Naive B cell (primary cell): ENCODE data around the gene SUFU. TPM values are rescaled to one million over a fixed set of nuclear protein-coding genes. Genes with fewer than 3 reads are reported as not detected.
A peak's percentile ranks its signal among the peaks of the same experiment; 100 is the strongest.

Source experiments
- ATAC-seq, 2 donors: fragments of 150-1000 bp; cut with Tn5 transposase; 2 replicates each; pipeline ENCODE4 v1.10.0; 2021; ENCODE audit warnings: low read depth in 2 of 2, mild to moderate bottlenecking in 2 of 2, moderate library complexity in 2 of 2
- DNase-seq: peaks from one replicate; pipeline ENCODE4 v3.0.0; 2022
- H3K27ac Mint-ChIP-seq, 6 donors: one replicate each; pipeline ENCODE4 v1.8.0; 2020 to 2022; ENCODE audit warnings: mild to moderate bottlenecking in 6 of 6, mixed read lengths in 6 of 6, moderate library complexity in 5 of 6, inconsistent platforms in 2 of 6
- H3K27me3 Mint-ChIP-seq, 3 donors: one replicate each; pipeline ENCODE4 v1.8.0; 2021 to 2022; ENCODE audit warnings: mixed read lengths in 3 of 3, mild to moderate bottlenecking in 1 of 3
- H3K36me3 Mint-ChIP-seq, 2 donors: one replicate each; pipeline ENCODE4 v1.8.0; 2020 to 2022; ENCODE audit warnings: mixed read lengths in 2 of 2, inconsistent platforms in 1 of 2, mild to moderate bottlenecking in 1 of 2
- H3K4me1 Mint-ChIP-seq, 3 donors: one replicate each; pipeline ENCODE4 v1.8.0; 2020 to 2022; ENCODE audit warnings: mixed read lengths in 3 of 3, inconsistent platforms in 1 of 3, mild to moderate bottlenecking in 1 of 3, moderate library complexity in 1 of 3
- H3K4me3 Mint-ChIP-seq, 8 donors: one replicate each; pipeline ENCODE4 v1.8.0; 2020 to 2022; ENCODE audit warnings: mild to moderate bottlenecking in 8 of 8, mixed read lengths in 8 of 8, moderate library complexity in 8 of 8, inconsistent platforms in 2 of 8
- H3K9me3 Mint-ChIP-seq, 7 donors: one replicate each; pipeline ENCODE4 v1.8.0; 2020 to 2022; ENCODE audit warnings: mixed read lengths in 7 of 7, mild to moderate bottlenecking in 5 of 7, inconsistent platforms in 2 of 7, moderate library complexity in 1 of 7
- polyA plus RNA-seq, 6 donors: library from polyadenylated mRNA; unstranded; fragments of 300-500 nt; fragmentation: Illumina TruSeq; gene quantifications; one replicate each; pipeline ENCODE4 v1.2.3, GENCODE V29; 2021; ENCODE audit warnings: low read depth in 6 of 6

SUFU gene
- polyA plus RNA-seq, 6 donors from 2014 or later = 0.84 to 7.8 (median 4.0) TPM

DNA sequence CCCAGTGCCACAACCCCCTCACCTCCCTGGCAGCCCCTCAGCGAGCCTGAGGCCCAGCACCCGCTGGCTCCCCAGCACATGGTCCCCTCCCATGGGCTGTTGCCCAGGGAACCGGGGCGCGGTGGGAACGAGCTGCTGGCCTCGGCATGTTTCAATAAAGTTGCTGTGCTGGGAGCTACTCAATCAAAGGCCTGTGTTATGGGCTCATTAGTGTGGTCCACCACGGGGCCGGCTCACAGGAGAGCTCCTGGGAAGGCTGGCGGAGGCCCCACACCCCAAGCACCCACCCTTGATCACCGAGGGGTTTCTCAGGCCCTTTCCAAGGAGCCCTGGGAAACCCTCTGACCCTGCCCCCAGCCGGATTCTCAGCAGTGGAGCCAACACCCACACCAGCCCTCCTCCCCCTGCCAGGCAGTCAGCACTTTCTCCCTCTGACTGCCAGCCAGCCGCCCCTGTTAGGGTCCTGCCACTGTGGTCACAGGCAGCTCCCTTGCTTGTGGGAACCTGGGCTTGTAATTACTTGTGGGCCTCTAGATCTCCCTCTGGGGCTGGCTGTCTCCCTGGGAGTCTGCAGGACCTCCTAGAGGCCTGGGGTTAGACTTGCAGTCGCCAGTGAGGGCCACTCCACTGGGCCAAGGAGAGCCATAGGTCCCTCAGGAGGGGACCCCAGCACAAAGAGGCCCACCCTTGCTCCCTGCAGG is 115.7 kb downstream of the SUFU start:
- Mint-ChIP-seq H3K36me3 (peaks cover 5 to 21% of the 10 kb centered on the region in 2 donors), H3K4me1 (peaks cover 0 to 10% (median 6%) of the 10 kb centered on the region in 3 donors), H3K27me3 (no peaks in the 10 kb centered on the region), H3K4me3 (no peak overlapping the region), H3K27ac (peak overlapping the region in 1 of 6 donors; percentile 63), H3K9me3 (no peaks in the 10 kb centered on the region)
- DNase-seq (no peak), ATAC-seq (no peak)

- DNase-seq = no peak
- H3K4me3 Mint-ChIP-seq = no peak overlapping the region
- no peaks in the 10 kb centered on the region for H3K9me3 Mint-ChIP-seq
- no peaks in the 10 kb centered on the region for H3K27me3 Mint-ChIP-seq
- no peak overlapping the region for H3K27ac Mint-ChIP-seq
- H3K4me1 Mint-ChIP-seq = peaks cover 4 to 12% (median 12%) of the 10 kb centered on the region in 3 donors
- no peak for ATAC-seq
- H3K36me3 Mint-ChIP-seq = peaks cover 5 to 21% of the 10 kb centered on the region in 2 donors
Observed at GRCh38 chr10:102620138-102620590, 116.4 kb downstream of the SUFU start.

- Mint-ChIP-seq H3K4me3 (no peak overlapping the region), H3K9me3 (no peaks in the 10 kb centered on the region), H3K4me1 (peaks cover 11 to 18% (median 13%) of the 10 kb centered on the region in 3 donors), H3K27ac (no peak overlapping the region), H3K27me3 (no peaks in the 10 kb centered on the region), H3K36me3 (peaks cover 5 to 21% of the 10 kb centered on the region in 2 donors)
- ATAC-seq (no peak), DNase-seq (no peak)
Observed at GRCh38 chr10:102620591-102621442, 117.0 kb downstream of the SUFU start.

DNA sequence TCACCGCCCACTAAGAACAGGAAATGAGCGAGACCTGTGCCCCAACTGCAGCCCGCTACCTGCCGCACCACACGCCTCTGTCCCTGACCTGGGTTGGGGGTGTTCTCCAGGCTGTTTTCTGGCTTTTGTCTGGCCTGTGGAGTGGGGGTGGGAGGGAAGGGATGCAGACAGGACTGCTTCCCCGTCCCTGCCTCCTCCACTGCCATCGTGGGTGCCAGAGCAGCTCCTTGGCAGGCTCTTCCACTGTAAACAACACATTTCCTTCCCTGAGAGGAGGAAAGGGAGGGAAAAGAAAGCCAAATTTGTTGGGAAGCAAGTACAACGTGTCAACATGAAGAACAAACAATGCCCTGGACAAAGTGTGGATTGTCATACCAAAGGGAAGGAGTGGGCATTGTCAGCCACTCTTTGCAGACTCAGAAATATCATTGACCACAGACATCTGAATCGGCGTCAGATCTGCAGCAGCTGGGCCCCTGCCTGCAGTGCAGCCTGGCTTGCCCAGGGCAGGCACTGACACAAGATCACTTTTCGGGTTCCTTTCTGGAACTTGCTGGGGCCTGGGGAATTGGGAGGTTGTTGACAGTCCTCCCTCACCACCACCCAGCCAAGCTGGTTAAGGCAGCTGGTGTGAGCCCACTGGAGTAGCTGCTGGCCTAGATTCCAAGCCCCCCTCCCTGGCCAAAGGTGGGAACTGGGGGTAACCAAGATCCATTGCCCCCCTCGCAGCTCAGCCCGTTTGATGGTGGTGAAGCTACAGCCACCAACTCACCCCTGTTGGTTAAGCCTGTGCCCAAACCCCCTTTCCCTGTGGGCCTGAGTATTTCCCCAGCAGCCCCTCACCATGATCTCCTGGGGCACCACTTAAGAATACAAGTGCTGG is 117.9 kb downstream of the SUFU start:
- DNase-seq (no peak), ATAC-seq (no peak)
- no peaks in the 10 kb centered on the region for H3K9me3 Mint-ChIP-seq
- H3K36me3 Mint-ChIP-seq = peaks cover 5 to 21% of the 10 kb centered on the region in 2 donors
- no peak overlapping the region for H3K27ac Mint-ChIP-seq
- H3K4me1 Mint-ChIP-seq = peaks cover 12 to 22% (median 12%) of the 10 kb centered on the region in 3 donors
- H3K27me3 Mint-ChIP-seq = no peaks in the 10 kb centered on the region
- no peak overlapping the region for H3K4me3 Mint-ChIP-seq

GRCh38 chr10:102624094-102624493 is 120.3 kb downstream of the SUFU start:
- no peak overlapping the region for H3K4me3 Mint-ChIP-seq
- DNase-seq (no peak), ATAC-seq (no peak)
- H3K9me3 Mint-ChIP-seq = no peaks in the 10 kb centered on the region
- peaks cover 12 to 17% (median 12%) of the 10 kb centered on the region in 3 donors for H3K4me1 Mint-ChIP-seq
- no peaks in the 10 kb centered on the region for H3K27me3 Mint-ChIP-seq
- H3K27ac Mint-ChIP-seq = no peak overlapping the region
- no peaks in the 10 kb centered on the region for H3K36me3 Mint-ChIP-seq

- H3K4me1 Mint-ChIP-seq = peaks cover 12 to 17% (median 12%) of the 10 kb centered on the region in 3 donors
- ATAC-seq (no peak), DNase-seq (no peak)
- H3K9me3 Mint-ChIP-seq = no peaks in the 10 kb centered on the region
- peak overlapping the region in 1 of 8 donors; percentile 19 for H3K4me3 Mint-ChIP-seq
- H3K36me3 Mint-ChIP-seq = no peaks in the 10 kb centered on the region
- H3K27ac Mint-ChIP-seq = peak overlapping the region in 5 of 6 donors; percentile 3 to 80 (median 63)
- H3K27me3 Mint-ChIP-seq = no peaks in the 10 kb centered on the region
Observed at GRCh38 chr10:102624751-102625645, 121.2 kb downstream of the SUFU start.

- H3K4me3 Mint-ChIP-seq = no peak overlapping the region
- H3K4me1 Mint-ChIP-seq = peaks cover 12 to 17% (median 12%) of the 10 kb centered on the region in 3 donors
- no peaks in the 10 kb centered on the region for H3K27me3 Mint-ChIP-seq
- ATAC-seq (no peak), DNase-seq (no peak)
- no peaks in the 10 kb centered on the region for H3K9me3 Mint-ChIP-seq
- H3K27ac Mint-ChIP-seq = peak overlapping the region in 3 of 6 donors; percentile 12 to 90 (median 25)
- H3K36me3 Mint-ChIP-seq = peaks cover 2 to 5% of the 10 kb centered on the region in 2 donors
Observed at GRCh38 chr10:102626026-102626685, 122.4 kb downstream of the SUFU start.

- no peak overlapping the region for H3K4me3 Mint-ChIP-seq
- H3K27me3 Mint-ChIP-seq = no peaks in the 10 kb centered on the region
- H3K4me1 Mint-ChIP-seq = peaks cover 12 to 17% (median 12%) of the 10 kb centered on the region in 3 donors
- no peaks in the 10 kb centered on the region for H3K9me3 Mint-ChIP-seq
- ATAC-seq (no peak), DNase-seq (no peak)
- H3K36me3 Mint-ChIP-seq = peaks cover 5 to 14% of the 10 kb centered on the region in 2 donors
- H3K27ac Mint-ChIP-seq = peak overlapping the region in 2 of 6 donors; percentile 23 to 72
Observed at GRCh38 chr10:102627291-102627735, 123.5 kb downstream of the SUFU start.

DNA sequence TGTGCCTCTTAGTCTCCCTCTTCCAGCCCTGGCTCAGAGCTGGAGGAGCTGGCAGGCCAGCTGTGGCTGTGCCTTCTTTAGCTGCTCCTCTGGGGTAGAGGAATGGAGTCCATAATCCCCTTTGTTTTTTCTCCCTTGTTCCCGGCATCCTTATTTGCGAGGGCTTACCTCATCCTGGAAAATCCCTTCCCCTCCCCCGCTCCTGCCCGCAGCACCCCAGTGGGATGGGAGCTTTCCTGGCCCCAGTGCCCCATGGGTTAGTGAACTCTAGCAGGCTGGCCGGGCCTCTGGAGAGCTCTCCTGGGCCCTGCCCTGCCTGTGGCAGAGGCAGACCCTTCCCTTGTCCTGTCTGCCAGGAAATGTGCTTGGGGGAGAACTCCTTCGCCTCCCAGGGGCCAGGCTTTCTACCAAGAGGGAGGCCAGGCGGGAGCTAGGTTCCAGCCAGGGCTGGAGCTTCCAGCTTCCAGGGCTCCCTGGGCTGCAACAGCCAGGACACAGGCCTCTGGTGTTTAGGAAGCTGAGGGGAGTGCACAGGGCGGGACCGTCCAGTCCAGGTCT is 124.0 kb downstream of the SUFU start:
- no peak for DNase-seq
- Mint-ChIP-seq H3K9me3 (no peaks in the 10 kb centered on the region), H3K36me3 (peaks cover 5 to 14% of the 10 kb centered on the region in 2 donors), H3K27me3 (no peaks in the 10 kb centered on the region), H3K27ac (no peak overlapping the region), H3K4me1 (peaks cover 12 to 17% (median 12%) of the 10 kb centered on the region in 3 donors), H3K4me3 (no peak overlapping the region)
- ATAC-seq = no peak

- Mint-ChIP-seq H3K36me3 (peaks cover 5 to 14% of the 10 kb centered on the region in 2 donors), H3K27me3 (no peaks in the 10 kb centered on the region), H3K4me3 (no peak overlapping the region), H3K9me3 (no peaks in the 10 kb centered on the region), H3K4me1 (peaks cover 12 to 17% (median 14%) of the 10 kb centered on the region in 3 donors), H3K27ac (no peak overlapping the region)
- ATAC-seq (no peak), DNase-seq (no peak)
Observed at GRCh38 chr10:102628451-102628911, 124.7 kb downstream of the SUFU start.
